Measurements from ENCODE around the gene ZDHHC15. TPM values are rescaled to one million over a fixed set of nuclear protein-coding genes. Genes with fewer than 3 reads are reported as not detected.
"Not testable (repeated sequence)": the region's sequence is repeated elsewhere in the genome, so short reads cannot be mapped to it uniquely, and the experiment has no call there.

Gene ZDHHC15
- total RNA-seq, 2 experiments from 2014 or later: not detected

GRCh38 chrX:75361788-75362187 lies 161.0 kb downstream of the ZDHHC15 start:
- Mint-ChIP-seq H3K27ac (no peak overlapping the region), H3K9me3 (ENCODE audit: low read depth) (peaks cover 2% of the 10 kb centered on the region), H3K27me3 (no peaks in the 10 kb centered on the region), H3K36me3 (no peaks in the 10 kb centered on the region), H3K4me1 (no peaks in the 10 kb centered on the region), H3K4me3 (no peak overlapping the region)
- DNase-seq: no peak
- CTCF ChIA-PET: no interaction called here
- ATAC-seq: no peak

DNA sequence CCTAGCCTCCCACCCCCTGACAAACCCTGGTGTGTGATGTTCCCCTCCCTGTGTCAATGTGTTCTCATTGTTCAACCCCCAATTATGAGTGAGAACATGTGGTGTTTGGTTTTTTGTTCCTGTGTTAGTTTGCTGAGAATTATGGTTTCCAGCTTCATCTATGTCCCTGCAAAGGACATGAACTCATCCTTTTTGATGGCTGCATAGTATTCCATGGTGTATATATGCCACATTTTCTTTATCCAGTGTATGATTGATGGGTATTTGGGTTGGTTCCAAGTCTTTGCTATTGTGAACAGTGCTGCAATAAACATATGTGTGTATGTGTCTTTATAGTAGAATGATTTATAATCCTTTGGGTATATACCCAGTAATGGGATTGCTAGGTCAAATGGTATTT lies 174.2 kb downstream of the ZDHHC15 start:
- H3K4me1 Mint-ChIP-seq; CTCF ChIA-PET; H3K27me3 Mint-ChIP-seq; H3K27ac Mint-ChIP-seq; ATAC-seq; H3K9me3 Mint-ChIP-seq (ENCODE audit: low read depth); DNase-seq; H3K36me3 Mint-ChIP-seq; H3K4me3 Mint-ChIP-seq: not testable (repeated sequence)

GRCh38 chrX:75337525-75337924 lies 185.3 kb downstream of the ZDHHC15 start:
- H3K4me3 Mint-ChIP-seq: no peak overlapping the region
- no peaks in the 10 kb centered on the region for H3K4me1 Mint-ChIP-seq
- no peaks in the 10 kb centered on the region for H3K27me3 Mint-ChIP-seq
- DNase-seq: no peak
- CTCF ChIA-PET: no interaction called here
- peaks cover 15% of the 10 kb centered on the region for H3K36me3 Mint-ChIP-seq
- no peak overlapping the region for H3K27ac Mint-ChIP-seq
- H3K9me3 Mint-ChIP-seq (ENCODE audit: low read depth): no peaks in the 10 kb centered on the region
- no peak for ATAC-seq

DNA sequence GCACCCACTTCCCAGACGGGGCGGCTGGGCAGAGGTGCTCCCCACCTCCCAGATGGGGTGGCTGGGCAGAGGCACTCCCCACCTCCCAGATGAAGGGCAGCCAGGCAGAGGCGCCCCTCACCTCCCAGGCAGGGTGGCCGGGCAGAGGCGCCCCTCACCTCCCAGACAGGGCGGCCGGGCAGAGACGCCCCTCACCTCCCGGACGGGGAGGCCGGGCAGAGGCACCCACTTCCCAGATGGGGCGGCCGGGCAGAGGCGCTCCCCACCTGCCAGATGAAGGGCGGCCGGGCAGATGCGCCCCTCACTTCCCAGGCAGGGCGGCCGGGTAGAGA lies 187.7 kb downstream of the ZDHHC15 start:
- no peaks in the 10 kb centered on the region for H3K4me1 Mint-ChIP-seq
- CTCF ChIA-PET: no interaction called here
- no peak for ATAC-seq
- H3K4me3 Mint-ChIP-seq: no peak overlapping the region
- no peak for DNase-seq
- H3K36me3 Mint-ChIP-seq: peaks cover 31% of the 10 kb centered on the region
- peaks cover 6% of the 10 kb centered on the region for H3K9me3 Mint-ChIP-seq (ENCODE audit: low read depth)
- H3K27ac Mint-ChIP-seq: no peak overlapping the region
- no peaks in the 10 kb centered on the region for H3K27me3 Mint-ChIP-seq

DNA sequence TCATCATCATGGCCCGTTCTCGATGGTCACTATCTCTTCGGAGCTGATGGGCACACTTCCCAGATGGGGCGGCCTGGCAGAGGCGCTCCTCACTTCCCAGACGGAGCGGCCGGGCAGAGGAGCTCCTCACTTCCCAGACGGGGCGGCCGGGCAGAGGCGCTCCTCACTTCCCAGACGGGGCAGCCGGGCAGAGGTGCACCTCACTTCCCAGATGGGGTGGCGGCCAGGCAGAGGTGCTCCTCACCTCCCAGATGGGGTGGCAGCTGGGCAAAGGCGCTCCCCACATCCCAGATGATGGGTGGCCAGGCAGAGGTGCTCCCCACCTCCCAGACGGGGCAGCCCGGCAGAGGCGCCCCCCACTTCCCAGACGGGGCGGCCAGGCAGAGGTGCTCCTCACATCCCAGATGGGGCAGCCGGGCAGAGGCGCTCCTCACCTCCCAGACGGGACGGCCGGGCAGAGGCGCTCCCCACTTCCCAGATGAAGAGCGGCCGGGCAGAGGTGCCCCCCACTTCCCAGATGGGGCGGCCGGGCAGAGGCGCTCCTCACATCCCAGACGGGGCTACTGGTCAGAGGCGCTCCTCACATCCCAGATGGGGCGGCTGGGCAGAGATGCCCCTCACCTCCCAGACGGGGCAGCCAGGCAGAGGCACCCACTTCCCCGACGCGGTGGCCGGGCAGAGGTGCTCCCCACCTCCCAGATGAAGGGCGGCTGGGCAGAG lies 188.3 kb downstream of the ZDHHC15 start:
- H3K9me3 Mint-ChIP-seq (ENCODE audit: low read depth); DNase-seq; H3K4me3 Mint-ChIP-seq; CTCF ChIA-PET; H3K4me1 Mint-ChIP-seq; ATAC-seq; H3K27me3 Mint-ChIP-seq; H3K27ac Mint-ChIP-seq: not testable (repeated sequence)
- peaks cover 35% of the 10 kb centered on the region for H3K36me3 Mint-ChIP-seq

DNA sequence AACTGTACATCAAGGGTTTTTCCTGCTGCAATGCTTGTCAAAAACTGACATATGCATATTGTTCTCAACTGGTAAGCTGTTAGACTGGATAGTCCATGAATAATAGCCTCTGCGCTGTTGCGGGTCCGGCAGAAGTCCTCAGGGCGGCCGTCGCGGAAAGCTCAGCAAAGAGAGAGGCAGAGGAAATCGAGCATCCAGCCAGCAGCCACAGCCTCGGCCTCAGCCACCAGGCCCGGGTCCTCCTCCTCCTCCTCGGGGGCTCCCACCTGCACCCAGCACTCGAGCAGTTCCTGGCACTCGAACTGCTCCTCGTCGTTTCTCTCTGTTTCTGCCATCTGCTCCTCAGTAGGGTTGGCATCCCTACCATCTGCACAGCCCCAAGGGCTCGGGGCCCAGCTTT lies 195.2 kb downstream of the ZDHHC15 start:
- ATAC-seq (no peak), DNase-seq (no peak)
- no peak overlapping the region for H3K4me3 Mint-ChIP-seq
- CTCF ChIA-PET: no interaction called here
- H3K27me3 Mint-ChIP-seq: no peaks in the 10 kb centered on the region
- H3K36me3 Mint-ChIP-seq: peaks cover 59% of the 10 kb centered on the region
- peaks cover 11% of the 10 kb centered on the region for H3K9me3 Mint-ChIP-seq (ENCODE audit: low read depth)
- no peaks in the 10 kb centered on the region for H3K4me1 Mint-ChIP-seq
- H3K27ac Mint-ChIP-seq: no peak overlapping the region

Other genes starting within 250 kb of the ZDHHC15 start
- 10 to 100 TPM; 15.1 to 20.8 TPM for gene UPRT, start 249.0 kb downstream of the ZDHHC15 start, total RNA-seq

Measured in activated CD8-positive, alpha-beta memory T cell treated with anti-CD3 and anti-CD28 coated beads, Interleukin-2, amount 10 ng/mL, durations not matched to agents 7 days and 5 days (primary cell).